Measurements from ENCODE around the gene GRB7. TPM values are rescaled to one million over a fixed set of nuclear protein-coding genes. Genes with fewer than 3 reads are reported as not detected.
A peak's percentile ranks its signal among the peaks of the same experiment; 100 is the strongest.

The GRB7 gene
- total and polyA plus RNA-seq, 10 of the 15 experiments (the other 5 are each of a cell fraction or from before 2014, with no cell fraction given), result 0.05 to 0.34 (median 0.19) TPM; not detected in 4

DNA sequence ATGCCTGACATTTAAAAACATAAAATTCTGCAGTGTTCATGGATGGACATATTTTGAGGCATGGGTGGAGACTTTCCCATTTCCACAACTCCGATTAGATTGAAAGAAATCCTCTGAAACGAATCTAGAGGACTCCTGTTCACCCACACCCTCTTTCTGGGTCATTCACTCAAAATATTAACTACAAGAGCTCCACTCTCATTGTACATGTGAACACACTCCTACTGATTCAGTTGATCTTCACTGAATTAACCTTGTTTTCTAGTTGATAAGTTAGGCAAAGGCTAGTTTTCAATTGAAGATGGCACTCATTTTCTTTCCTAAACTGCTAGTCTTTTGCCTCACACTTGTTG lies 44.1 kb downstream of the GRB7 start:
- POLR2A ChIA-PET, result interaction anchor here (0.6 to 3.9 kb wide), 6 partner anchors 10 to 199 kb away, joined by 3 to 18 read pairs (median 3); partner anchors contain the start of gene PSMD3
- no peak overlapping the region for H3K4me2 ChIP-seq (ENCODE audit: control insufficient read depth, insufficient read depth)
- intact Hi-C loops (cut with micrococcal nuclease; ENCODE audit: unreplicated experiment) (no loop called here), in situ Hi-C loops (cut with MboI) (no loop called here)
- peaks cover 71% of the 10 kb centered on the region for H3K79me2 ChIP-seq (ENCODE audit: control insufficient read depth, insufficient read depth, low read length)
- no peaks in the 10 kb centered on the region for H3K27me3 ChIP-seq (replicated peaks in 1 of 2; ENCODE audit: control insufficient read depth in 2 of 2, insufficient read depth in 2 of 2, low read length in 1 of 2)
- H3K36me3 ChIP-seq (ENCODE audit: control insufficient read depth in 2 of 2, insufficient read depth in 2 of 2, low read length in 1 of 2), result peaks cover 3 to 33% of the 10 kb centered on the region in 2 experiments
- DNase-seq (ENCODE audit: low read depth, low spot score) (no peak), ATAC-seq (no peak), FAIRE-seq (no peak)
- CTCF ChIA-PET, result interaction anchor here (1.7 to 5.7 kb wide), 2 partner anchors 11 to 160 kb away, joined by 8 to 38 read pairs; no protein-coding TSS in a partner anchor
- H3K9me3 ChIP-seq (replicated peaks; ENCODE audit: control insufficient read depth, insufficient read depth, low read length), result no peaks in the 10 kb centered on the region; the same call in 2 of the 3 replicates
- peak overlapping the region; percentile 28; the same call in 1 of the 2 replicates for H3K27ac ChIP-seq (ENCODE audit: control insufficient read depth, insufficient read depth)
- BruUV-seq (replicated peaks), result no TSS peak
- SMC1A ChIA-PET (ENCODE audit: uncharacterized antibody, unreplicated experiment), result interaction anchor here (1.0 to 6.5 kb wide), 6 partner anchors 11 to 80 kb away, joined by 3 to 54 read pairs (median 4); no protein-coding TSS in a partner anchor
- H3K4me1 ChIP-seq (ENCODE audit: control insufficient read depth, insufficient read depth, low read length), result peaks cover 26% of the 10 kb centered on the region
- H3K4me3 ChIP-seq, result no peak overlapping the region
- TF ChIP-seq ETV6 (conservative IDR thresholded peaks at IDR 0.05 in 1 of 2, IDR thresholded peaks at IDR 0.05 in 1 of 2; ENCODE audit: borderline replicate concordance in 1 of 2, low read depth in 1 of 2) (no peak), MEF2A (IDR thresholded peaks at IDR 0.05; ENCODE audit: insufficient read depth, low read depth, low read length) (no peak), POU2F2 (IDR thresholded peaks at IDR 0.05; ENCODE audit: borderline replicate concordance, low read depth, low read length) (no peak), GABPA (IDR thresholded peaks at IDR 0.05; ENCODE audit: low read depth) (no peak), SREBF1 (IDR thresholded peaks at IDR 0.05; ENCODE audit: low read length) (no peak)
- TF ChIP-seq, protein P1, sequence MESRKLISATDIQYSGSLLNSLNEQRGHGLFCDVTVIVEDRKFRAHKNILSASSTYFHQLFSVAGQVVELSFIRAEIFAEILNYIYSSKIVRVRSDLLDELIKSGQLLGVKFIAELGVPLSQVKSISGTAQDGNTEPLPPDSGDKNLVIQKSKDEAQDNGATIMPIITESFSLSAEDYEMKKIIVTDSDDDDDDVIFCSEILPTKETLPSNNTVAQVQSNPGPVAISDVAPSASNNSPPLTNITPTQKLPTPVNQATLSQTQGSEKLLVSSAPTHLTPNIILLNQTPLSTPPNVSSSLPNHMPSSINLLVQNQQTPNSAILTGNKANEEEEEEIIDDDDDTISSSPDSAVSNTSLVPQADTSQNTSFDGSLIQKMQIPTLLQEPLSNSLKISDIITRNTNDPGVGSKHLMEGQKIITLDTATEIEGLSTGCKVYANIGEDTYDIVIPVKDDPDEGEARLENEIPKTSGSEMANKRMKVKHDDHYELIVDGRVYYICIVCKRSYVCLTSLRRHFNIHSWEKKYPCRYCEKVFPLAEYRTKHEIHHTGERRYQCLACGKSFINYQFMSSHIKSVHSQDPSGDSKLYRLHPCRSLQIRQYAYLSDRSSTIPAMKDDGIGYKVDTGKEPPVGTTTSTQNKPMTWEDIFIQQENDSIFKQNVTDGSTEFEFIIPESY (IDR thresholded peaks at IDR 0.05), result no peak
- no peak overlapping the region for H2AFZ ChIP-seq (ENCODE audit: control insufficient read depth, low read depth, low read length)
- H3K9ac ChIP-seq (ENCODE audit: control insufficient read depth, insufficient read depth, low read length), result no peak overlapping the region
- H4K20me1 ChIP-seq (ENCODE audit: control insufficient read depth, insufficient read depth), result no peaks in the 10 kb centered on the region
- RAD21 ChIA-PET (ENCODE audit: unreplicated experiment), result interaction anchor here (1.2 to 1.3 kb wide), 2 partner anchors 11 to 65 kb away, joined by 3 to 4 read pairs; no protein-coding TSS in a partner anchor
- 93% methylated on average over 2 of the region's 2 CpGs for WGBS (ENCODE audit: insufficient coverage, insufficient replicate concordance, low lambda C conversion rate, missing lambda C conversion rate)
